GM21447 (cell line): ENCODE results near the gene PLEKHJ1.
"Not testable (repeated sequence)": the region's sequence is repeated elsewhere in the genome, so short reads cannot be mapped to it uniquely, and the experiment has no call there.

Source experiments
- ATAC-seq: cut with Tn5 transposase; IDR thresholded peaks from one replicate; pipeline ENCODE4 v1.9.1; 2021; ENCODE audit not compliant: unreplicated experiment

Gene PLEKHJ1, protein sequence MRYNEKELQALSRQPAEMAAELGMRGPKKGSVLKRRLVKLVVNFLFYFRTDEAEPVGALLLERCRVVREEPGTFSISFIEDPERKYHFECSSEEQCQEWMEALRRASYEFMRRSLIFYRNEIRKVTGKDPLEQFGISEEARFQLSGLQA

DNA sequence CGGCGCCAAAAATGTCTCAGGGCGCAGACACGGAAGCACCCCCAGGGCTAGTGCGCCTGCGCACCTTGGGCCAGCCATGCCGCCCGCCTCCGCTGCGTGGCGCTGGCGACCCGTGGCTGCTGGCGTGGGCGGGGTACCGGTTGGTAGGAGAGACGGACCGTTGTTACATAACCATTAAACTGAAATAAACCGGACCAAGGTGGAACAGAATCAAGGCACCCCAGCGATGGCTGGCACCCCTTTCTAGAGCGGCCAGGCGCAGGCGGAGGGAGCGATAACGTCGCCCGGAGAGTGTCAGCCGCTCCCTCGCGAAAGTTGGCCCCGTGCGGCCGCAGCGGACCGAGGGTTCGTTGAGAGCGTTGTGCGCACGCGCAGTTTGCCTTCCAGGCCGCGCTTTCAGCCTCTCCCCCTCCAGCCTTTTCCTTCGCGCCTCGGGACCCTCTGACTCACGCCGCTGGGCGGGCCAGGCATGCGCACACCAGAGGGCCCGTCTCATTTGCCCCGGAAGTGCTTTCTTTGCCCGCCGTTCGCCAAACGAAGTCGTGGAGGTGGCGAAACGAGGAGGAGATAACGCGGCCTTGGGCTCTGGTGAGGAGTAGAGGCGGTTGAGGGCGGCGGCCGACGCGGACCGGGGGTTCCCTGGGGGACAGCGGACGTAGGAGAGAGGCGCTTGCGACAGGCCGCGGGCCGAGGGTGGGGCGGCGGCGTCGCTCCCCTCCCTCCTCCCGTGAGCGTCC, at the start of gene PLEKHJ1, which contains the start of gene SF3A2:
Gene PLEKHJ1, minus strand, starts transcription at position 16 of the 737 bp plus-strand sequence. CDS start 81 bp downstream, outside the sequence.
Gene SF3A2, plus strand, starts transcription at position 511 of the 737 bp plus-strand sequence. CDS start 6,595 bp downstream, outside the sequence.
- peak; percentile 59 for ATAC-seq

DNA sequence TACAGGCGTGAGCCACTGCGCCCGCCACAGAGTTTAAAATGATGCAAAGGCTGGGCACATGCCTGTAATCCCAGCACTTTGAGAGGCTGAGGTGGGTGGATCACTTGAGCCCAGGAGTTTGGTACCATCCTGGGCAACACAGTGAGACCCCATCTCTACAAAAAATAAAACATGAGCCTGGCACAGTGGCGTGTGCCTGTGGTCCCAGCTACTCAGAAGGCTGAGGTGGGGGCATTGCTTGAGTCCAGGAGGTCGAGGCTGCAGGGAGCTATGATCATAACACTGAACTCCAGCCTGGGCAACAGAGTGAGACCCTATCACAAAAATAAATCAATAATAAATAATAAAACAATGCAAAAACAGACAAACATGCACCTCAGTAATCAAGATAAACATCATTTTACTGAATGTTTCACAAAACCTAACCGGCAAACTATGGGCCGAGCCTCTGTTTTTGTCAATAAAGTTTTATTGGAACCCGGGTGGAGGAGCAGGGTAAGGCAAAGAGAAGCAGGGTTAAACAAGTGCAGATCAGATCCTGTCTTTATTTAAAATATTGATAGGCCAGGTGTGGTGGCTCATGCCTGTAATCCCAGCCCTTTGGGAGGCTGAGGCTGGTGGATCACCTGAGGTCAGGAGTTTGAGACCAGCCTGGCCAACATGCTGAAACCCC, 47.8 kb upstream of the PLEKHJ1 start:
- no peak for ATAC-seq

DNA sequence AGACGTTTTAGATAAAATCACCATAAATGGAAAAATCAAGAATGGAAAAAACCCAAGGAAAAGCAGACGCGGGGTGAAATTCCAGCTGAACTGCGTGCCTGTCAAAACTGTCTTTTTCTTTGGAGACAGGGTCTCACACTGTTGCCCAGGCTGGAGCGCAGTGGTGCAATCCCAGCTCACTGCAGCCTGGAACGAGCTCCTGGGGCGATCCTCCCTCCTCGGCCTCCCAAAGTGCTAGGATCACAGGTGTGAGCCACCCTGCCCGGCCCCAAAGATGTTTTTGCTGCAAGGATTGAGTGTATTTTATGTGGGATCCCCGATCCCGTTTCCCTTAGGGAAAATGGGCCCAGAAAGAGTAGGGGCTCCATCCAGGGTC, 46.7 kb upstream of the PLEKHJ1 start:
- ATAC-seq = no peak

DNA sequence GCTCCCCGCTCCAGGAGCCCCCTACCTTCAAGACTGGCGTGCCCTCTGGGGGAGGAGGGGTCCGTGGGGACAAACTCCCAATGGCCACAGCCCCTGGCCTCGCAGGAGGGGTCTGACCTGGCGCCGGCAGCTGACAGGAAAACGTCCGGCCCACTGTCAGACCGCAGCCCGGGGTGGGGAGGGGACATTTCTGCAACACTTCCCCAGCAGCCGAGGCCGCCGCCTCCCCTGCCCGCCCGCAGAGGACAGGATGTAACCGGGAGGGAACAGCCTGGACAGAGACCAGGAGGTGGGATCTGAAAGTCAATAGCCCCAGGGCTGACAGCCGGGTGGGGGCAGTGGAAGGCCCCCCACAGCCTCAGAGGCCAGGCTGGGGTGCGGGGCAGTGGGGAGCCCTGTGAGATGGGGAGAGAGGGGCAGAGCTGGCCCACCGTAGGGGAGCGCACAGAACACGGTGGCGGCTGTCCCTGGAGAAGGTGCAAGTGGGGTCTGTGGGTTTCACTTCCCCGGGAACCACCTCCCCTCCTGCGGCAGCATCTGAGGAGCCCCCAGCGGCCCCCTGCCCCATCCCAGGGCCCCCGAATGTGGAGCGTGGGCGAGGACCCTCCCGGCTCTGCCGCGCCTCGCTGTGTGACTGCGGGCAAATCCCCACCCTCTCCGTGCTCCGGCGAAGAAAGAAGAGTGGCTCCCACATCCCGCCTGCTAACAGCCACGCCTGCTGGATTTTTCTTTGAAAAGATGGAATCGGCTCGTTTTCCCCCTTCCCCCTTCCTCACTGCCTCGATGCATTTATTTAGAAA, 46.1 kb upstream of the PLEKHJ1 start, which contains the start of gene PEAK3:
Gene PEAK3, minus strand, starts transcription at position 114 of the 800 bp plus-strand sequence. CDS start 1,244 bp downstream, outside the sequence.
- ATAC-seq = no peak

DNA sequence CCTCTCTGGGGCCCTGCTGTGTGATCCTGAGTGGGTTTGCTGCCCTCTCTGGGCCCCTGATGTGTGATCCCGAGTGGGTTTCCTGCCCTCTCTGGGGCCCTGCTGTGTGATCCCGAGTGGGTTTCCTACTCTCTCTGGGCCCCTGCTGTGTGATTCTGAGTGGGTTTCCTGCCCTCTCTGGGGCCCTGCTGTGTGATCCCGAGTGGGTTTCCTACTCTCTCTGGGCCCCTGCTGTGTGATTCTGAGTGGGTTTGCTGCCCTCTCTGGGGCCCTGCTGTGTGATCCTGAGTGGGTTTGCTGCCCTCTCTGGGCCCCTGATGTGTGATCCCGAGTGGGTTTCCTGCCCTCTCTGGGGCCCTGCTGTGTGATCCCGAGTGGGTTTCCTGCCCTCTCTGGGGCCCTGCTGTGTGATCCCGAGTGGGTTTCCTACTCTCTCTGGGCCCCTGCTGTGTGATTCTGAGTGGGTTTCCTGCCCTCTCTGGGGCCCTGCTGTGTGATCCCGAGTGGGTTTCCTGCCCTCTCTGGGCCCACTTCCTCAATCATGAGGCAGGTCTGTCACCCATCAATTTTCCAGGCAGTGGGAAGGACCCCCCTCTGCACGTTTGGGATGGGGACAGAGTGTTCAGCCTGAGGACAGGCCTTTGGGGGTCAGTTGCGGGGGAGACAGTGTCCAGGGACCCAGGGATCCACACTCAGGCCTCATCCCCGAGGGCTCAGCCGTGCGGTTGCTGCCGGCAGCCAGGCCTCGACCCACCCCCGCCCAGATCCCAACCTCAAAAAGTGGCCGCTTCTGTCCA, 45.3 kb upstream of the PLEKHJ1 start:
- ATAC-seq = not testable (repeated sequence)

DNA sequence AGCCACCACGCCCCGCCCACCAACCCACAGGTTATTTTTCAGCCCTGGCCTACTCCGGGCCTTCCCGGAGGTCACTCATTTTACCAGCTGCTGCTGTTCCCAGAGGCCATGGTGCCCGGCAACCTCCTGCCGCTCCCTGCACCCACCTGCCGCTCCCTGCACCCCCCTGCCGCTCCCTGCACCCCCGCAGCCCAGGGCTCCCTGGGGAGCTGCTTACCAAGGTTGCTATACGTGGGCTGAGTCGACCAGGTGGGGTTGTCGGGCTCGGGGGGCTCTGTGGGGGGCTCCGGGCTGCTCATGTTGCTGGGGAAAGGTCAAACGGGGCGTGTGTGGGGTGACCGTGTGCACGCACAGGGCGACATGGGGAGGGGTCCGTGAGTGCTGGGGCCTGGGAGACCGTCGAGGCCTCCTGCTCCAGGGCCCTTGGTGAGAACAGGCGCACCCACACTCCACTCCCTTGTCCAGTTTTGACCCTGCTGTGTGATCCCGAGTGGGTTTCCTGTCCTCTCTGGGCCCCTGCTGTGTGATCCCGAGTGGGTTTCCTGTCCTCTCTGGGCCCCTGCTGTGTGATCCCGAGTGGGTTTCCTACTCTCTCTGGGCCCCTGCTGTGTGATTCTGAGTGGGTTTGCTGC, 44.6 kb upstream of the PLEKHJ1 start:
- no peak for ATAC-seq

DNA sequence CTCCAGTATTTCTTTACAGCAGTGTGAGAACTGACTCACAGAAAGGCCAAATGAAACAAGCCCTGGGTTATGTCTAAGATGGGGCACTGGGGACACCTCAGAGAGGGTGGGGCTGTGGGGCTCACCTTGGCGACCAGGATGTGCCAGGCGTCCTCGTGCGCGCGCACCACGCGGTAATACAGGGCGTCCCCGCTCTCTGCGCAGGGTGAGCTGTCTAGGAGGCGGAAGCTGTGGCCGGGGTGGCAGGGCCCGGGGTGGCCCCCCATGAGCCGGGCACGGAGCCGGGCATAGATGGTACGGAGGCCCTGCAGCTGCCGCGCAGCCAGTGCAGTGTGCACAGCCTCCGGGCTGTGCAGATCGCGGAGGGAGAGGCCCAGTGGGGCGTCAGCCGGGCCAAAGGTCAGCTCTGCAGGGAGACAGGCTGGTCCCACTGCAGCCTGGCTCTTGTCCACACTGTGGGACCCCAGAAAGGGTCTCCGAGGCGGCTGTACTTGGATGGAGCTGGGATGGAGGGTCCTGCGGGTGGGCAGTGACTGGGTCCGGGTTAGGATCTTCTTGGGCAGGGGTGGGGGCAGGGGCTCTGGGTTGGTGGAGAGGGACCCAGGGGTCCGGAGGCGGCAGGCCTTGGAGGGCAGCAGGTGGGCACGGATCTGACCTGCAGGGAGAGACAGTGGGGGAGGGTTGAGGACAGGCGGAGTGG, 42.5 kb upstream of the PLEKHJ1 start:
- ATAC-seq = no peak

DNA sequence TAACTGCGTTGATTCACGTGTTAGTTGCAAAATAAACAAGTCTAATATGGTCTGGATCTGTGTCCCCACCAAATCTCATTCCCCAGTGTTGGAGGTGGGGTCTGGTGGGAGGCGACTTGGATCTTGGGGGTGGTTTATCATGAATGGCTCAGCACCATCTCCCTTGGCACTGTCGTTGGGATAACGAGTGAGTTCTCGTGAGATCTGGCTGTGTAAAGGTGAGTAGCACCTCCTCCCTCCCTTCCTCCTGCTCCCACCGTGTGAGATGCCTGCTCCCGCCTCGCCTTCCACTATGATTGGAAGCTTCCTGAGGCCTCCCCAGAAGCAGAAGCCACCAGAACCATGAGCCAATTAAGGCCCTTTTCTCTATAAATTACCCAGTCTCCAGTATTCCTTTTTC, 41.0 kb upstream of the PLEKHJ1 start:
- no peak for ATAC-seq

DNA sequence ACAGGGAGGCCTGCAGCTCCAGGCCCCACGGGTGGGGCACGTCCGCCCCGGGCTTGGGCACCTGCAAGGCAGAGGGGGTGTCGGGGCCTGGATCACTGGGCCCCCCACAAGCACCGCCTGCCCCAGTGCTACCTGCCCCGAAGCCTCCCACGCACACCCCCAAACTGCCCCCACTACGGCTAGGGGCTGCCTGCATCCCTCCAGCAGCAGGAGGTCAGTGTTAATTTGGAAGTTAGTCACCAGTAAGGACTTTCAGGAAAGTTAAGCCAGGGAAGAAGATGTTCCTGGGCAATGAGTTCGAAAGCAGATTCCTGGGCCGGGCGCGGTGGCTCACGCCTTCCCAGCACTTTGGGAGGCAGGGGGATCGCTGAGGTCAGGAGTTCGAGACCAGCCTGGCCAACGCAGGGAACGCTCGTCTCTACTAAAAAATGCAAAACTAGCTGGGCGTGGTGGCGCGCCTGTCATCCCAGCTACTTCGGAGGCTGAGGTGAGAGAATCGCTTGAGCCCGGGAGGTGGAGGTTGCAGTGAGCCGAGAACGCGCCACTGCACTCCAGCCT, 40.4 kb upstream of the PLEKHJ1 start:
- no peak for ATAC-seq

DNA sequence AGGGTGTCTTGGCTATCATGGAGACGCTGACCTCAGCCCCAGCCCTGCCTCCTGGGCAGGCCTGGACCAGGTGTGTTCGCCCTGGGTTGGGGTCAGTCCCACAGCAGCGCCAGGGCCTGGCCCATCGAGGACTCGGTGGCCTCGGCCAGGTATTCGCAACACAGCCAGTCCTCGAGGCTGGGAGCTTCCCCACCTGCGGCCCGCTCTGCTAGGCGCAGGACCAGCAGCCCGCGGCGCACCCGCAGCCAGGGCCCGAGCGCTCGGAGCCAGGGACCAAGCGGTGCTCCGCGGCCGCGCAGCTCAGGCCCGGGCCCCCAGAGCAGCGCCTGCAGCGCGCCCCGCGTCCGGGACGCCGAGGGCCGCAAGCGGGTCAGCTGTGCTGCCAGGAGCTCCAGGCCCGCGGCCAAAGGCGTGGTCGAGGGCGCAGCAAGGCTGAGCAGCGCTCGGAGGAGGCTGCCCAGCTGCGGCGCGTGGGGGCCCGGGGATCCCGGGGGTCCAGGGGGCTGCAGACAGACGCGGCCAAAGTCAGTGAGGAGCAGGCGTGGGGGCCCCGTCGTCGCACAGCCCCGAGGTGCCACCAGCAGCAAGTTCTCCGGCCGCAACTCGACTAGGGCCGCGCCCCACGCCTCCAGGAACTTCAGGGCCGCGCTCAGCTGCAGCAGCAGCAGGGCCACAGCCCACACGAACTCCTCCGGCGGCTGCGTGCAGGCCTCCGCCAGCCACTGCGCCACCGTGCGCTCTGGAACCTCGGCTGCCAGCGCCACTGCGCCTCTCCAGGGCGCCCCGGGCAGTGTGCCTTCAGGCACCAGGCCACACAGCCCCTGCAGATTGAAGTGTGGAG, 39.7 kb upstream of the PLEKHJ1 start:
- ATAC-seq = no peak

DNA sequence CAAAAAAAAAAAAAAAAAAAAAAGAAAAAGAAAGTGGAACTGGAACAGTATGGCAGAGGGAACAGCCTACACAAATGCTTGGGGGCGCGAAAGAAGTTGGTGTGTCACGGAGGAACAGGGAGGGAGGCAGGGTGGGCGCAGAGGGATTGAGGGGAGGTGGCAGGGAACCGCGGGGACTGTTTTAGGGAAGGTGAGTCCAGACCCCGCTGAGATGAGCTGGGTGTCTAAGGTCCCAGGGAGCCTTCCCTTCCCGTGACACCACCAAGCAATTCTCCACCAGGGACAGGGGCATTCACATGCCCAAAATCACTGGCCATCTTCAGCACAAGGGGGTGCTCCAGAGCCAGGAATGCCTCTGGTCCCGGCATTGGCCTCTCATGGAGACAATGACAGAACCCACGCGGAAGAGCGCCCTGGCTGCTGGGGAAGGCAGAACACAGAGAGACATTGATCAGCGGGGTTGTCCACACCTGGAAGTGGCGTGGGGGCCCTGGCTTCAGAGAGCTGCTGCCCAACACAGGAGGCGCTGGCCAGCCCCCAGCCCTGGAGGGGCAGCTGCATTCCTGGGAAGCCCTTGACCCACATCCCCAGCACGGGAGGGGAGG, 38.9 kb upstream of the PLEKHJ1 start:
- no peak for ATAC-seq

DNA sequence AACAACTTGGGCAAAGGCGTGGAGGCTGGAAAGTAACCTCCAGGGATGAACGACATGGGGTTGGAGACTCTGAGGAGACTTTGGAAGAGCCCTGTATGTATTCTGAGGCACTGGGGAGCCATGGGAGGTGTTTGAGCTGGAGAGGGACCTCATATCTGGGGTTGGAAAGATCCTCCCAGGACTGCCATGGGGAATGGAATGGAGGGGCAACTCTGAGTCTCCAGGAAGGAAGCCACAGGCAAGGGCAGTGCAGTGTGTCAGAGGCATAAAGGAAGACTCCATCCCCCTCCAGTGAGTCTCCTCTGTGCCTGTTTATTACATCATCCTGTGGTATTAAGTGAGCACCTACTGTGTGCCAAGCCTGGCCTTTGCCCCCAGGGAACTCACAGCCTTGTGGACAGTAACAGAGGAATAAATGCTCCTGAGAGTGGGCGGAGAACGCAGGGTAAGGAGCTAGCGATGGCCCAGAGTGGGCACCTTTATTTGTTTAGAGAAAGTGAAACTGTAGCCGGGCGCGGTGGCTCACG, 38.1 kb upstream of the PLEKHJ1 start:
- no peak for ATAC-seq

DNA sequence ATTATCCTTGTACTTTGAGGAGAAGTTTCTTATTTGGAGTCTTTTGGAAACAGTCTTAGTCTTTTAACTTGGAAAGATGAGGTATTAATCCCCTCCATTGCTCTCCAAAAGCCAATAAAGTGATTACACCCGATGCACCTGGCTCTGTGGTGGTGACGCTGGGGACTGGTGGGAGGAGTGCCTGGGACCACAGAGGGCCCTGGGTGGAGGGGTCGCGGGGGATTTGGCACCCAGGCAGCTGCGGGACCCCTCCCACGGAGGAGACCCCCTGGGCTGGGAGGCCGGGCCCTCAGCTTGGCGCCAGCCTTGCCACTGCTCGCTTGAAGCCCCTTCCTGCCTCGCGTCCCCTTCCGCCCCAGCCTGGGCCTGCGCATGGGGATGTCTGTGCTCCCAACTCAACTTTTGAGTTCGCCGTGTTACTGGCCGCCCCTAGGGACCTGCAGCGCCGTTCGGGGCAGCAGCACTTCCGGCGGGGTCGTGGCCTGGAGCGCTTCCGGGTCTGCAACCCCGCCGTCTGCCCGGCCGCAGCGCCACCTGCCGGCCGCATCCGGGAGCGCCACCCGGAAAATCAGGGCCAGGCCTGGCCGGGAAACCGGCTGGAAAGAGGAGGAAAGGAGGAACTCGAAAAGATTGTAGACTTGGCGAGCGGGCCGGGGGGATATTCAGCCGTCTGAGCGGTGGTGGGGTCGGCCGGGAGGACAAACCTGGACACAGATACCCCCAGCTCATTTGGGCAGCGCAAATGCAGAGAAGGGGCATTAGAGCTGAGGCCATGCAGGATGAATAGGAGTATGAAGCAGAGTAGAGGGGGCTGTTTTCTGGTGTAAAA, 37.4 kb upstream of the PLEKHJ1 start:
- peak; percentile 34 for ATAC-seq

DNA sequence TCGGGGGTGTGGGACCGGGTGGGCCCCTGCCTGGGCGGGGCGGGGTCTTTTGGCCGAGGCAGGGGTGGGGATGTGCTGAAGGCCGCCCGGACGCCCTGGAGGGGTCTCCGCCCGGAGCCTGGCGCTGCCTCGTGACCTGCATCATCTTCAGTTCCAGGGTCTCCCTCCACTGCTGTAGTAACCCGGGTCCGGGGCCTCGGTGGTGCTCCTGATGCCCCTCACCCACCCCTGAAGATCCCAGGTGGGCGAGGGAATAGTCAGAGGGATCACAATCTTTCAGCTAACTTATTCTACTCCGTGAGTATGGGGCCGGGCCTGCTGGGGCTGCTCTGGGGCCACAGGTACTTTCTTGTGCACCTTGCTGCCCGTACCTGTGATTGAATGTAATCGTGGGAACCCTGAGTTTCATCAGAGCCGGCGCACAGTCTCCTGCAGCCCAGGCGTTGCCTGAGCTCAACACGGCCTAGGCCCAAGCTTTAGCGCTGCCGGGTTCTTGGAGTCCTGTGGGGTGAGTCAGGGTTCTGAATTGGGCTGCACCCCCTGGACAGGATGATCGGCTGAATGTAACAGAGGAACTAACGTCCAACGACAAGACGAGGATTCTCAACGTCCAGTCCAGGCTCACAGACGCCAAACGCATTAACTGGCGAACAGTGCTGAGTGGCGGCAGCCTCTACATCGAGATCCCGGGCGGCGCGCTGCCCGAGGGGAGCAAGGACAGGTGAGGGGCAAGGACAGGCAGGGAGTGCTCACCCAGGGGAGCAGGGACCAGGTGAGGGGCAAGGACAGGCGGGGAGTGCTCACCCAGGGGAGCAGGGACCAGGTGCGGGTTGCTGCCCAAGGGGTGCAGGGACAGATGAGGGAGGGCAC, 35.3 kb upstream of the PLEKHJ1 start:
- no peak for ATAC-seq

DNA sequence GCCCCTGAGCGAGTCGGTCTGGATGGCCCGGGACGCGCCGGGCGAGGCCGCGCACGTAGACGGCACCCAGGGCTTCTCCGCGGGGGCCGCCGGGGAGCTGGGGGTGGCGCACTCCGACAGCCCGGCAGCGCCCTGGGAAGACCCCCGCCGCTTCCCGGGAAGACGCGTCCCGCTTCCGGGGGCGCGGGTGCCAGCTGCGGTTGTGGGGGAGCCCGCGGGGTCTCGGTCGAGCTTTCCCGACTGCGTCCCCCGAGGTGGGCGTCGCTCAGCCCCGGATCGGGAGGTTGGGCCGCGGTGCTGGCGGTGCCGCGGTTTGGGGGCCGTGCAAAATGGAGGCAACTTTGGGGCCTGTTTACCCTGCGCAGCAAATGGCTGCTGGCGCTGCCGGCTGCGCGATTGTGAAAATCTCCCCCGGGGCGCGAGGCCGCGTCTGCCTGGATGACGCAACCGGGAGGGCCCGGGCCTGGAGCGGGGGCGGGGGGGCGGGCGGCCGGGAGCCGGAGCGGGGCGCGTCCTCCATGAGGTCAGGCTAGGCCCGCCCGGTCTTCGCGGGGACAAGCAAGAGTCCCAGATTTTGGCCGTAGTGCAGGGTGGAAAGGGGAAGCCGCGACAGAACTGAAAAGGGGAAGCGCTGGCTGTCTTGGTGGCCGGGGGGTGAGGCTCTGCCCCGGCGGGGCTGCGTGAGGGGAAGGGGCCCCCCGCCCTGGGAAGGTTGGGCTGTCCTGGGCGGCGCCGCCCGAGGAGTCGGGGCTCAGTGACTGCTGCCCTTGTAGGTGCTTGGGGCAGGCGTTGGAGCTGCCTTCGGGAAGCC, 34.5 kb upstream of the PLEKHJ1 start:
- no peak for ATAC-seq
